GM10266 (cell line): Measurements from ENCODE around the gene PLCL1.

Source experiments
- DNase-seq: peaks from one replicate; pipeline ENCODE4 v3.0.0; 2012; ENCODE audit errors: extremely low spot score
- TF ChIP-seq, protein P1 (sequence below): IDR thresholded peaks from 2 replicates; pipeline ENCODE4 v1.5.1; 2012; ENCODE audit warnings: mild to moderate bottlenecking, low read depth; ENCODE audit not compliant: control insufficient read depth, insufficient read depth; ENCODE audit errors: missing control alignments

Gene PLCL1

GRCh38 chr2:197846777-197847176 is 42.4 kb downstream of the PLCL1 start:
- TF ChIP-seq, protein P1, sequence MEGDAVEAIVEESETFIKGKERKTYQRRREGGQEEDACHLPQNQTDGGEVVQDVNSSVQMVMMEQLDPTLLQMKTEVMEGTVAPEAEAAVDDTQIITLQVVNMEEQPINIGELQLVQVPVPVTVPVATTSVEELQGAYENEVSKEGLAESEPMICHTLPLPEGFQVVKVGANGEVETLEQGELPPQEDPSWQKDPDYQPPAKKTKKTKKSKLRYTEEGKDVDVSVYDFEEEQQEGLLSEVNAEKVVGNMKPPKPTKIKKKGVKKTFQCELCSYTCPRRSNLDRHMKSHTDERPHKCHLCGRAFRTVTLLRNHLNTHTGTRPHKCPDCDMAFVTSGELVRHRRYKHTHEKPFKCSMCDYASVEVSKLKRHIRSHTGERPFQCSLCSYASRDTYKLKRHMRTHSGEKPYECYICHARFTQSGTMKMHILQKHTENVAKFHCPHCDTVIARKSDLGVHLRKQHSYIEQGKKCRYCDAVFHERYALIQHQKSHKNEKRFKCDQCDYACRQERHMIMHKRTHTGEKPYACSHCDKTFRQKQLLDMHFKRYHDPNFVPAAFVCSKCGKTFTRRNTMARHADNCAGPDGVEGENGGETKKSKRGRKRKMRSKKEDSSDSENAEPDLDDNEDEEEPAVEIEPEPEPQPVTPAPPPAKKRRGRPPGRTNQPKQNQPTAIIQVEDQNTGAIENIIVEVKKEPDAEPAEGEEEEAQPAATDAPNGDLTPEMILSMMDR = no peak
- DNase-seq = no peak

DNA sequence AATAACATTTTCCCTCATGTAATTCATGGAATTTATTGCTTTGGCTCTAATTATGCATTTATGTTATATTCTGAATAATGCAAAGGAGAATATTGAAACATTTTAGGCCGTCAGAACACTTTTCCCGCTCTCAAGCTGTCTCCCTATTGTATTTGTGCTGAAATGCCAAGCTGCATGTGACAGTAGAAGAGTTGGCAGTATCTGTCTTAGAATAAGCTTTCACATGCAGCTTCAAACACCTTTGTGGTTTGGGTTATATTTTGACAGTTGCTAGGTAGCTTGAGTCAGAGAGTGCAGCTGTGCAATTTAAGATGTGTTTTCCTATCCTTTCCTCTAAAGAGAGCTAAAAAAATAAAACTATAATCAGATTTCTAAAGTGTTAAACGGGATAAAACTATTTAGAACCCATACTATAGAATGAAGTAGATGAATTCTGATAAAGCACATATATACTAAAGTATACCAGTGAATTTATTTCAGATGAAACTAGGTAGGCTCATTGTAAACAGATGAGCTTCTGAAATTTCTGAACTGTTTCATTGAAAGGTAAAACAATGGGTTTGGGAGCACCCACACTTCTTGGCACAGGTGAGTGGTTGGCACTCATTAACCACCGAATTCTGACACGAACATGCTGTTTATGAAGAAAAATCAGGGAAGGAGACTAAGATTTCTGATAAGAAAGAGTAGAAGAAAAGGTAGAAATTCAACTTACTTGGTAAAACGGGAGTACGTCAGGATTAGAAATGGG is 43.4 kb downstream of the PLCL1 start:
- no peak for DNase-seq
- TF ChIP-seq, protein P1 = no peak

- TF ChIP-seq, protein P1 = no peak
- DNase-seq = no peak
Measured at GRCh38 chr2:197848602-197849001, 44.2 kb downstream of the PLCL1 start.

DNA sequence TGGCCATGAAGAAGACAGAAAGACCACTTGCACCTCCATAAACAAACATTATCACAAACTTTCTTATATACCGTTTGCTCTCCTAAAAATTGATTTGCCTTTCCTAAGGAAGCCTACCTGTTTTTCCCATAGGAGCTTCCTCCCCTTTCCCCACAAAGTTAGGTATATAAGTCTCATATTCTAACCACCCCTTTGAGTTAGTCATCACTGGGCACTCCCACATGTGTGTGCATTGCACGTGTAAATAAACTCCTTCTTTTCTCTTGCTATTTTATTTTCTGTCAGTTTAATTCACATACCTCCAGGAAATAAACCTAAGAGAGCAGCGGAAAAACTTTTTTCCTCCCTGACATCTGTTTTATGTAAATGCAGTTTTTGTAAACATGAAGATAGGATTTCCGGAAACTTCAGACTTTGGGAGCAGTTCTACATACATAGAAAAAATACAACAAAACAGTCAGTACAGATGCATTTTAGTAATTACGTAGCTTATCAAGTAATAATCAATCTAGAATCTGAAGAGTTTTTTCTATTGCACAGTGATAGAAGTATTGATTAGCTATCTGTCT is 46.6 kb downstream of the PLCL1 start:
- TF ChIP-seq, protein P1 = no peak
- DNase-seq = no peak

GRCh38 chr2:197851451-197851850 is 47.1 kb downstream of the PLCL1 start:
- peak; percentile 10 for DNase-seq

DNA sequence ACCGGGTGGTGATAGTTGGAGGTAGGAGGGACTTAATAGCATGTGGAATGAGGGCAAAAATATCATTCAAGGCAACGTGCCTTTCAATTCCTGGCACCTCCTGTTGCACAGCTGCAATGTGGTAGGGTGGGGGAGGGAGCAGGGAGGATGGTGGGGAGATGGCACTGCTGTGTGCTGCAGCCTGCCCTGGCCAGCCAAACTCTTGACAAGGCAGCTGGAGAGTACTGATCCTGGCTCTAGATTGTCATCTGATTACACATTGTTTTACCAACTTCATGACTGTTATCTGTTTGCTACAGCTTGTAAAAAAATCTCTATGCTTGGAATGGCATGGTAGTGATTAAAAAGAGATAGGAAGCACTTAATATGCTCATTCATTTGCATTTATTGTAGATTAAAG is 47.7 kb downstream of the PLCL1 start:
- DNase-seq = no peak
- TF ChIP-seq, protein P1 = no peak

More at GRCh38 chr2:197851451-197851850, 47.1 kb downstream of the PLCL1 start:
- TF ChIP-seq, protein P1 = peak; percentile 35

DNA sequence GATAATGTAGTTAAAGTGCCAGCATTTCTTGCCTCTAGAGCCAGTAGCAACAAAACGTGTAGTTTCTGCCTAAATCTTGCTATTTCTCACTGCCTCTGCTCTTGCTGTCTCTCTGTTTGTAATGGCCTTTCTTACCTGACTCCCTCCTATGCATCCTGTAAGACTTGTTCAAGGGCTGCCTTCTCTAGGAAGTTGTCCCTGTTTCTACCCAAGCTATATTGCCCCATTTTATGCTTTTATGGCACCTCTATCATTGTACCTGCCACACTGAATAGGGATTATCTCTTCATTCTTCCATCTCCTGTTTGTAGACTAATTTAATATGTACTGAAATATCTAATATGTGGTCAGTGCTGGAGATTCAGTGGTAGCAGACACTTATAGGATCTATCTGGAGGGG is 49.2 kb downstream of the PLCL1 start:
- TF ChIP-seq, protein P1 = no peak
- DNase-seq = no peak
